Limb (tissue), 2 donors: ENCODE results near the gene ARMC5.

Experiments used
- DNase-seq, 2 donors: peaks; one replicate each; pipeline ENCODE4 v3.0.0-alpha.2; 2016; ENCODE audit errors: extremely low spot score in 2 of 2

Gene ARMC5

DNA sequence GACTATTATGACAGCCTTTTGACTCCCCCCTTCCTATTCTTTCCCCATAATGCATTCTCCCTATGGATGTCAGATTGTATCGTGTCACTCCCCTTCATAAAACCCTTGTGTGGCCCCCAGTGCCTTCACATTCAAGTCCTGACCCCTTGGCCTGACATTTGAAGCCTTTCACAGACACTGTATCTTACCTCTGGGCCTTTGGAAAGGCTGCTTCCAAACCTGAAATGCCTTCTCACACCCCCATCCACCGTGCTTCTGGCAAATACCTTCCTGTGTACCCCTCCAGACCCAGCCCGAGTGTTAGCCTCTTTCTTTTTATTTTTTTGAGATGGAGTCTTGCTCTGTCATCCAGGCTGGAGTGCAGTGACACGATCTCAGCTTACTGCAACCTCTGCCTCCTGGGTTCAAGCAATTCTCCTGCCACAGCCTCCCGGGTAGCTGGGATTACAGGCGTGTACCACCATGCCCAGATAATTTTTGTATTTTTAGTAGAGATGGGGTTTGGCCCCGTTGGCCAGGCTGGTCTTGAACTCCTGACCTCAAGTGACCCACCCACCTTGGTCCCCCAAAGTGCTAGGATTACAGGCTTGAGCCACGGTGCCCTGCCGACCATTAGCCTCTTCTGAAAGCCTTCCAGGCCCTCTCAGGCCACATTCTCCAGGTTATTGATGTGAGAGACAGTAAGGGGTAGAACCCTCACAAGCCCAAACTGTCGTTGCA, 2.1 kb downstream of the ARMC5 start:
- DNase-seq, result no peak

DNA sequence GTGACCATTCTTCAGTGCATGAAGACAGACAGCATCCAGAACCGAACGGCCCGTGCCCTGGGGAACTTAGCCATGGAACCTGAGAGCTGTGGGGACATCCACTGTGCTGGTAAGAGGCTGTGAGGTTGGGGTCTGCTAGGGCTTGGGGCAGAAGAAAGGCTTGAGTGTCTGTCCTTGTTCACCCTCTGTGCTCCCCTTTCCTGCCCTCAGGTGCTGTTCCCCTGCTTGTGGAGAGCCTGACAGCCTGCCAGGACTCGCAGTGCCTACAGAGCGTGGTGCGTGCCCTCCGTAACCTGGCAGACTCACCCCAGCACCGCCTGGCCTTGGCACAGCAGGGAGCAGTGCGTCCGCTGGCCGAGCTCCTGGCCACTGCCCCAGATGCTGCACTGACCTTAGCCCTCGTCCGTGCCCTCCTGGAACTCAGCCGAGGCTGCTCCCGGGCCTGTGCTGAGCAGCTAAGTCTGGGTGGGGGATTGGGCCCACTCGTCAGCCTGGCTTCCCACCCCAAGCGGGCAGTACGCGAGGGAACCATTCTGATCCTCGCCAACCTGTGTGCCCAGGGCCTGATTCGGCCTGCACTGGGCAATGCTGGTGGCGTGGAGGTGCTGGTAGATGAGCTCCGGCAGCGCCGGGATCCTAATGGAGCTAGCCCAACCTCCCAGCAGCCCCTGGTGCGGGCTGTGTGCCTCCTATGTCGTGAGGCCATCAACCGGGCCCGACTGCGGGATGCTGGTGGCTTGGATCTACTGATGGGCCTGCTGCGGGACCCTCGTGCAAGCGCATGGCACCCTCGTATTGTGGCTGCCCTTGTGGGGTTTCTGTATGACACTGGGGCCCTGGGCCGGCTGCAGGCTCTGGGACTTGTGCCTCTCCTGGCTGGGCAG, 2.9 kb downstream of the ARMC5 start:
- no peak for DNase-seq

- no peak for DNase-seq
These were observed 5.1 kb downstream of the ARMC5 start for GRCh38 chr16:31464348-31464769.

DNA sequence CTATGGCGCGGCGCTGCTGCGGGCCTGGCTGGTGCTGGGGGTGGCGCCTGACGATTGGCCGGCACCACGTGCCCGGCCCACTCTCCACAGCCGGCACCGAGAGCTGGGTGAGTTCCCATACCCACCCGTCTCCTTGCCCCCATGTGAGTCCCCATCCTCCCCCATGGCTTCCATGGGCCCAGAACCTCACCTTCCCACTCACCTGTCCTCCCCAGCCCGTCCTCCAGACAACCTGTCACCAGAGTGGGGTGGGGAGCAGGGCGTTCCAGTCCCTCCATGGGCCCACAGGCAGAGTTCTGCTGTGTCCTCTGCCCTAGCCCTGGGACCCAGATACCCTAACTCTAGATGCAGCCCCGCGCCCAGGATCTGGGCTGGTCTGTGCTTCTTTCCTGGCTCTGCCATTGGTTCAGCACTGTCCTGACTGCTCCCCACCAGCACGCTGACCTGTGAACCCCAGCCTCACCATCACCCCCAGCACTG, 5.5 kb downstream of the ARMC5 start:
- no peak for DNase-seq

GRCh38 chr16:31465788-31466370, 6.6 kb downstream of the ARMC5 start:
- DNase-seq, result no peak

GRCh38 chr16:31466381-31466841, 7.1 kb downstream of the ARMC5 start:
- no peak for DNase-seq

- DNase-seq, result no peak
These were observed 8.0 kb downstream of the ARMC5 start for GRCh38 chr16:31467151-31467773.

DNA sequence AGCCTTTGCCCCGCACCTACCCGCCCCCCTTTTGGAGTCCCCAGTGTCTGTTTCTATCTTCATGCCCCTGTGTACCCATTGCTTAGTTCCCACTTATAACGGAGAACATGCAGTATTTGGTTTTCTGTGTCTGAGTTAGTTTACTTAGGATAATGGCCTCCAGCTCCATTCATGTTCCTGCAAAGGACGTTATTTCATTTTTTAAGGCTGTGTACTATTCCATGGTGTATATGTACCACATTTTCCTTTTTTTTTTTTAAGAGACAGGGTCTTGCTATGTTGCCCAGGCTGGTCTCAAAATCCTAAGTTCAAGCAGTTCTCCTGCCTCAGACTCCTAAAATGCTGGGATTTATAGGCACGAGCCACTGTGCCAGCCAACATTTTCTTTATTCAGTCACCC, 8.6 kb downstream of the ARMC5 start:
- no peak for DNase-seq

DNA sequence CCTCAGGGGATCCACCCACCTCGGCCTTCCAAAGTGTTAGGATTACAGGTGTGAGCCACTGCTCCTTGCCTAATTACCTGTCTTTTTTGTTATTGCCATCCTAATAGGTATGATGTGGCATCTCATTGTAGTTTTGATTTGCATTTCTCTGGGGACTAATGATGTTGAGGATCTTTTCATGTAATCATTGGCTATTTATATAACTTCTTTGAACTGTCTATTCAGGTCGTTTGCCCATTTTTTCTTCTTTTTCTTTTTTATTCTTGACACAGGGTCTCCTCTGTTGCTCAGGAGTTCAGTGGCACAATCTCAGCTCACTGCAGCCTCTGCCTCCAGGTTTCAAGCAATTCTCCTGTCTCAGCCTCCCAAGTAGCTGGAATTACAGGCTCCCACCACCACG, 11.3 kb downstream of the ARMC5 start:
- DNase-seq, result no peak

DNA sequence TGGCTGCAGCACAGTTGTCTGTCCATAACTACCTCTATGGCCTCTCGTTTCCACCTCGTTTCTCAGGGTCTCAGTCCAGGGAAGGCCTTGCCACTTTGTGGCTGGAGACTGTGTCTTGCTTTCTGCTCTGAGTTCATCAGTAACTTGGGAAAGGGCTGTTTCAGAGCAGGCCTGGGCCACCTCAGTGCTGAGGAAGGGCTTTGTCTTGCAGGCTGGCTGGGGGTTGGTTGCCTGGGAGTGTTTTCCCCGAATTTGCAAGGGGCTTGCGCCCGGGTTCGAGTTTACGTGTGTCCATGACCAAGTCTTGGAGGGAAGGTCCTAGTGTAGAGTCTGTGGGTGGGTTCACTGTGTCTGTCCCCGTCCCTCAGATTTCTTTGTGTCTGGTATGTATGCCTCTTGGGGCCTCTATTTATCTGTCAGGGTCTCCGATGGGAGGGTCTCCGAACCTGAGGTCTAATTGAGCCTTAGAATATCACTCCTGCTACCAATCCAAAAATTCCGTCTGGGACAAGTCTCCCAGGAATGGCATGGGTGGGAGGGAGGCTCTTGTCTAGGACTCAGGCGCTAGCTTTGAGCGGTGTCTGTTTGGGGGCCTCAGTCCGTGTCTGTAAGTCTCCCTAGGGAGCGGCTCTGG, 12.1 kb downstream of the ARMC5 start:
- DNase-seq, result no peak

DNA sequence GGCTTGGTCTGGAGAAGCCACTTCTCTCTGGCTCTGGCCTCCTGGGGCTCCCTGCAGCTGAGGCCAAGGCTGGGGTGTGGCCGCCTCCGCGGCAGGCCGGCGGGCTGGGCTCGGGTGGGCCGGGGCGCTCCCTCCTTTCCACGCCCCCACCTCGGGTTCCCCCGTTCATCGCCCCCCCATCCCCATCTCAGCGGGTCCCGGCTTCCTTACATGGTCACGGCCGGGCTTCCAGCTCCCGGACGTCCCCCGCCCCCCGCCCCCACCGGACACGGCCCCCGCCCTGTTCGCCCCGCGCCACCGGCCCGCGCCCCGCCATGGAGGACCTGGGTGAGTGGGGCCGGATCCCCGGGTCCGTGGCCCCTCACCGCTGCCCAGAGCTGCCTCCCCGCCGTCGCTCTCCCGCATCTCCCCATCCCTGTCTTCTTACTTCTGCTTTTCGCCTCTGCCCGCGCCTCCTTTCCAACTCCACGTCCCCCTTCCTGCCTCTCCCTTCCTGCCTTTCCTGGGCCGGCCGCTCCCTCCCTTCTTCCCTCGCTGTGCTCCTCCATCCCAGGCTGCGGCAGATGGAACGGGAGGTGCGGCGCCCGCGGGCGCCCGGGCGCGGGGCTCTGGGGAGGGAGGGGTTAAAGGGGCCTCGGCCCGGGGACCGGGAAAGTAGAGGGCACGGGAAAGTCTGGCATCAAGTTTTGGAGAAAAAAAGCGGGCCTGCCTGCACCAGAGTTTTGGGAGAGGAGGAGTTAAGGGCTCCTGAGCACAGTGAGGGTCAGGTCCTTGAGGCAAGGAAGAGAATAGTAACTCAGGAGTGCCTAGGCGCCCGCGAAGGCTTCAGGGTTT, 12.8 kb downstream of the ARMC5 start, which contains the start of gene TGFB1I1:
Gene TGFB1I1, plus strand, starts transcription at position 278 of the 834 bp plus-strand sequence. Its CDS starts 37 bp downstream, at position 315.
- peak; percentile 73 to 86 for DNase-seq

GRCh38 chr16:31472709-31473203, 13.5 kb downstream of the ARMC5 start:
- peak; percentile 73 to 86 for DNase-seq

- no peak for DNase-seq
These were observed 14.1 kb downstream of the ARMC5 start for GRCh38 chr16:31473264-31473984.

DNA sequence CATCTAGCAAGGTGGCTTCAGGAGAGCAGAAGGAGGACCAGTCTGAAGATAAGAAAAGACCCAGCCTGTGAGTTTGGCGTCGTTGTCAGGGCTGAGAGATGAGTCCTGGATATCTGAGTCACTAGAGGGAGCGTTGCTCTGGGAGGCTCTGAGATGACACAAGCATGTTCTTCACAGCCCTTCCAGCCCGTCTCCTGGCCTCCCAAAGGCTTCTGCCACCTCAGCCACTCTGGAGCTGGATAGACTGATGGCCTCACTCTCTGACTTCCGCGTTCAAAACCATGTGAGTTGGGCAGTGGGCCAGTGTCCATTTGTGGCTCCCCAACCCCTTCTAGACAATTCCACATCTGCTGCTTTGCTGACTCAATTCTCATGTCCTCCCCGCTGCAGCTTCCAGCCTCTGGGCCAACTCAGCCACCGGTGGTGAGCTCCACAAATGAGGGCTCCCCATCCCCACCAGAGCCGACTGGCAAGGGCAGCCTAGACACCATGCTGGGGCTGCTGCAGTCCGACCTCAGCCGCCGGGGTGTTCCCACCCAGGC, 14.9 kb downstream of the ARMC5 start:
- no peak for DNase-seq

GRCh38 chr16:31474773-31475738, 15.8 kb downstream of the ARMC5 start:
- no peak for DNase-seq

GRCh38 chr16:31475946-31476302, 16.6 kb downstream of the ARMC5 start:
- no peak for DNase-seq

DNA sequence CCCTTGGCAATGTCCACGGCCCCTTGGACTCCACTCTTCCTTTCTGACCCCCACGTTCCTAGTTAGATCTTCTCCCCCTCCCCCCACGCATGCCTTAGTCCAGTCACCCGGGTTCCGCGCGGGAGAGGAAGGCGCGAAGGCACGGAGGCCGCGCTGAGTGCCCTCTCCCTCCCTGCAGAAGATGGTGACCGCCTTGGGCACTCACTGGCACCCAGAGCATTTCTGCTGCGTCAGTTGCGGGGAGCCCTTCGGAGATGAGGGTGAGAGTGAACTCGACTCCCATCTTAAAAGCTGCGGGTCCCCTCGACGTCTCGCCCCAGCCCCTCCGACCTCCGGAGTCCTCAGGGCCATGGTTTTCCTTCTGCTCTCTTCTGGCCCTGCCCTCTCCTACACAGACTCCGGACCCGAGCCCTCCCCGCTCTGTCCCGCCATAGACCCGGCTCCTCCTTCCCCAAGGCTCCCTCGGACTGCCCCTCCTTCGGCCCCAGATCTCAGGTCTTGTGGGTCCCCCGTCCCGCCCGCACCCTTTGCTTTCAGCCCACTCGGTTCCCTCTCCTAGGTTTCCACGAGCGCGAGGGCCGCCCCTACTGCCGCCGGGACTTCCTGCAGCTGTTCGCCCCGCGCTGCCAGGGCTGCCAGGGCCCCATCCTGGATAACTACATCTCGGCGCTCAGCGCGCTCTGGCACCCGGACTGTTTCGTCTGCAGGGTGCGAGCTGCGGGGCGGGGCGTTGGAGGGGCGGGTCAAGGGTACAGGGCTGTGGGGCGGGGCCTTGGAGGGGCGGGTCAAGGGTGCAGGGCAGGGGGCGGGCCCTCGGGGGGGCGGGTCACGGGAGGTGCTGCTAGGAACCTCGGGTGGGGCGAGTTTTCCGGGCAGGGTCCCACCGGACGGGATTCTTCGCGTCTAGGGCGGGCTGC, 17.3 kb downstream of the ARMC5 start:
- DNase-seq, result peak; percentile 45 to 76
